Aorta (tissue), 5 donors: ENCODE measurements around the gene PPP2R5C. TPM values are rescaled to one million over a fixed set of nuclear protein-coding genes. Genes with fewer than 3 reads are reported as not detected.

Experiments
- ATAC-seq: fragments of 200-7000 bp; cut with Tn5 transposase; one replicate; pipeline ENCODE4 v1.9.1; 2022; ENCODE audit warnings: moderate library complexity; ENCODE audit not compliant: low FRiP score
- DNase-seq, 2 donors: peaks; one replicate each; pipeline ENCODE4 v3.0.0-alpha.2; 2020
- H3K27ac ChIP-seq, 2 donors: one replicate each; pipeline ENCODE4 v1.5.1; 2013; ENCODE audit warnings: low read length in 2 of 2, mild to moderate bottlenecking in 2 of 2, moderate library complexity in 2 of 2, control low read depth in 1 of 2, inconsistent platforms in 1 of 2, low read depth in 1 of 2
- H3K27me3 ChIP-seq, 2 donors: one replicate each; pipeline ENCODE4 v1.6.1; 2013; ENCODE audit warnings: control low read depth in 1 of 2, low read length in 1 of 2, mild to moderate bottlenecking in 1 of 2, moderate library complexity in 1 of 2; ENCODE audit not compliant: insufficient read depth in 2 of 2, control insufficient read depth in 1 of 2
- H3K36me3 ChIP-seq, 2 donors: one replicate each; pipeline ENCODE4 v1.6.1; 2013; ENCODE audit warnings: control low read depth in 1 of 2, low read length in 1 of 2, mild to moderate bottlenecking in 1 of 2; ENCODE audit not compliant: insufficient read depth in 2 of 2, control insufficient read depth in 1 of 2
- H3K4me1 ChIP-seq, 2 donors: one replicate each; pipeline ENCODE4 v1.6.1; 2013; ENCODE audit warnings: low read length in 2 of 2, control low read depth in 1 of 2, mild to moderate bottlenecking in 1 of 2, moderate library complexity in 1 of 2; ENCODE audit not compliant: insufficient read depth in 2 of 2, control insufficient read depth in 1 of 2
- H3K4me3 ChIP-seq, 2 donors: one replicate each; pipeline ENCODE4 v1.5.1; 2013; ENCODE audit warnings: low read length in 2 of 2, control low read depth in 1 of 2, mild to moderate bottlenecking in 1 of 2
- H3K9me3 ChIP-seq: one replicate; pipeline ENCODE4 v1.6.1; 2013; ENCODE audit warnings: mild to moderate bottlenecking, low read length; ENCODE audit not compliant: control insufficient read depth
- WGBS, 2 donors: extraction: QIAGEN DNeasy Blood & Tissue Kit; methylation state at CpG; one replicate each; pipeline ENCODE4 v1.1.7; 2013; 5-methylcytosine and 5-hydroxymethylcytosine counted together
- intact Hi-C, 2 donors: fragments of 100-400 bp; cut with DNase I; formaldehyde crosslinking; loops; one replicate each; pipeline versions ENCODE4 v1.14.2 to v1.15.0; 2022
- polyA plus RNA-seq, 2 donors: library from polyadenylated mRNA; stranded (reverse); fragments of 200-250 nt; gene quantifications; one replicate each; pipeline ENCODE4 v1.2.3, GENCODE V29; 2013
- total RNA-seq, 2 donors: library from RNA; stranded (reverse); fragmentation: NEBNext Ultra II Directional; extraction: Animal tissue kit (Norgen Biotek cat#: 25700); gene quantifications; one replicate each; pipeline ENCODE4 v1.2.1, GENCODE V29; 2021
- donor health status: healthy with polysubstance abuse.
- donor health status: Bipolar disorder and iron deficiency.
- donor health status: DM: no; HTN: no; CAD: no.
- donor health status: DM: no; HTN: no; CAD: no.
- donor health status: DM: yes; HTN: yes; CAD: no.

PPP2R5C gene
- total and polyA plus RNA-seq, 4 donors, result 64.0 to 155 (median 115) TPM

DNA sequence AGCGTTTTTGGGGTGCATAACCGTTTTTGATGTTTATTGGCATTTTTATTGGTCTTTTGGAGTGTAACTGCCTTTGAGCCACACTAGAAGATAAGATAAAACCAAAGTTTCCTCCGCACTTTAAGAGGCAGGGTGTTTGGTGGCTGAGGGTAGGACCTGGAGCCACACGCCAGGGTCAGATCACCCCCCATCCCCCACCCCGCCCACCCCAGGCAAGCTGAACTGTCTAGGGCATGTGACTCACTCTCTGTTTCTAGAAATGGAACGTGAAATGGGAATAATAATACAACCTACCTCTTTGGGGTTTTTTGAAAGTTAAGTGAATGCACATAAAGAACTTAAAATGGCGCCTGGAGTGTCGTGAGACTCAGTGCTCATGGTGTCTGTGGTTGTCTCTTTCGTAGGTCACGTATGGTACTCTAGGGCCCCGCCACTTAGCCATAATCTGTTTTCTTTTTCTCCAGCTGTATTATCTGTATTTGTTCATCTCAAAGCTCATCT lies 56.0 kb downstream of the PPP2R5C start:
- ATAC-seq (no peak), DNase-seq (no peak)
- intact Hi-C loops, result no loop called here
- Histone ChIP-seq H3K27me3 (no peaks in the 10 kb centered on the region), H3K4me1 (no peaks in the 10 kb centered on the region), H3K36me3 (peaks cover 0 to 2% of the 10 kb centered on the region in 2 donors), H3K27ac (no peak overlapping the region), H3K9me3 (no peaks in the 10 kb centered on the region), H3K4me3 (no peak overlapping the region)
- 85% methylated on average over 11 of the region's 11 CpGs for WGBS, 2 donors

DNA sequence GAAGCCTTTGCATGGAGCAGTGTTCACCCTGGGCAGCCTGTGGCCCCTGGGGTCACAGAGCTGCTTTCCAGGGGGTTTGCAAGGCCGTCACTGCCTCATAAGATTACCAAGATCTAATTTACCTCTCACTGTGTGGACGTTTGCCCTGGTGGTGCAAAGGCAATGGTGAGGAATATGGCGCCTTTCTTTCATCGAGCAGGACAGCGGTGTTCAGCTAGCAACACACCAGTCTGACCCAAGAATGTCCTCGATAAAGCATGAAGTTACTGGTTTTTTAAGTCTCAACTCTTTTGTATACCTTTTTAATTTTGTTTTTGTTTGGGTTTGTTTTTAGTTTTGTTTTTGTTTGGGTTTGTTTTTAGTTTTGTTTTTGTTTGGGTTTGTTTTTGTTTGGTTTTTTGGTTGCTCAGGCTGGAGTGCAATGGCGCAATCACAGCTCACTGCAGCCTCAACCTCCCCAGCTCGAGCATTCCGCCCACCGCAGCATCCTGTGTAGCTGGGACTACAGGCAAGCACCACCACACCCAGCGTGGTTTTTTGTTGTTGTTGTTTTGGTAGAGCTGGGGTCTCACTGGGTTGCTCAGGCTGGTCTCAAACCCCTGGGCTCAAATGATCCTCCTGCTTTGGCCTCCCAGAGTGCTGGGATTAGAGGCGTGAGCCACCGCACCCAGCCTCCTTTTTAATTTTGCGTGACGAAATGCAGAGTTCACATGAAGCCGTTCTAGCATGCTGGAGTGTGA lies 57.9 kb downstream of the PPP2R5C start:
- no peaks in the 10 kb centered on the region for H3K27me3 ChIP-seq
- 89 to 90% methylated on average over 16 of the region's 16 CpGs for WGBS, 2 donors
- ATAC-seq, result no peak
- no peak for DNase-seq
- H3K4me3 ChIP-seq, result no peak overlapping the region
- no peaks in the 10 kb centered on the region for H3K4me1 ChIP-seq
- H3K9me3 ChIP-seq, result no peaks in the 10 kb centered on the region
- H3K36me3 ChIP-seq, result no peaks in the 10 kb centered on the region
- intact Hi-C loops, result no loop called here
- H3K27ac ChIP-seq, result no peak overlapping the region

DNA sequence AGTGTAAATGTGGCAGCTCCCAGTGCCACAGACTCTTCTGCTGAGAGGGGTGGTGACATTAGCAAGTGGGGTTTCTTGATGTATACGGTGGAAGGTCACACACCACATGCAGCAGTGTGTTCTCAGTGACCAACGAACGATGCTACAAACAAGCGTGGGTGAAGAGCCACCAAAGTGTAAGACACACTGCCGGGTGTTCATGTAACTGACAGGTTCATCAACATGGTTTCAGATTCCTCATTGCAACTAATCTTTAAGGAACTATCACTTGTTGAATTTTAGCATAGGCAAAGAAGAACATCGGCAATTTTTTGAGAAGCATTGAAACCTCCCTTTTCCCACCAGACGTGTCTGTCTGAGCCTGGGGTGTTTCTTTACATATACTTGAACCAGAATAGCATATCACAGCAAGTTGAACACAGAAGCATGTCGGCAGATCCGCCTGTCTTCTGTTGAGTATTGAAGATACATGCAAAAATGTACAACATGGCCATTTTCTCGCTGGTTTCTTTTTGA lies 58.8 kb downstream of the PPP2R5C start:
- Histone ChIP-seq H3K36me3 (no peaks in the 10 kb centered on the region), H3K27me3 (no peaks in the 10 kb centered on the region), H3K4me1 (no peaks in the 10 kb centered on the region), H3K9me3 (no peaks in the 10 kb centered on the region), H3K4me3 (no peak overlapping the region), H3K27ac (no peak overlapping the region)
- intact Hi-C loops, result no loop called here
- DNase-seq (no peak), ATAC-seq (no peak)
- WGBS, 2 donors, result 84 to 85% methylated on average over 10 of the region's 10 CpGs

DNA sequence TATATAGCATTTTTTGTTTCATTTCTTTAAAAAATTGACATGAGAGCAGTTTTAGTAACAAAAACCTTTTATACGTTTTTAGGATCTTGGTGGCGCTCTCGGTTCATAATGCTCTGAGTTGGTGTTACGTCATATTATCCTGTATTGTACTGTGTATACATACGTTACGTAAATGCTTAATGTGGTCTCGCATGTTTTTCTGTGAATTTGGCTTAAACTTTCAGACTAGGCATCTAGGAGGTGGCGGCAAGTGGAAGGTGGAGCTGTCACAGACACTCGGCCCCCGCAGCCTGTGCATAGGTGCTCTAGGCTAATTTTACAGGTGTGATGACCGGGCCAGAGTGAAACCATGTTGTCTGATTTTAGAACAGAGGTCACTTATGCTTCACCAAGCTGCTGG lies 60.0 kb downstream of the PPP2R5C start:
- no peaks in the 10 kb centered on the region for H3K4me1 ChIP-seq
- WGBS, 2 donors, result 92 to 93% methylated on average over 11 of the region's 11 CpGs

DNA sequence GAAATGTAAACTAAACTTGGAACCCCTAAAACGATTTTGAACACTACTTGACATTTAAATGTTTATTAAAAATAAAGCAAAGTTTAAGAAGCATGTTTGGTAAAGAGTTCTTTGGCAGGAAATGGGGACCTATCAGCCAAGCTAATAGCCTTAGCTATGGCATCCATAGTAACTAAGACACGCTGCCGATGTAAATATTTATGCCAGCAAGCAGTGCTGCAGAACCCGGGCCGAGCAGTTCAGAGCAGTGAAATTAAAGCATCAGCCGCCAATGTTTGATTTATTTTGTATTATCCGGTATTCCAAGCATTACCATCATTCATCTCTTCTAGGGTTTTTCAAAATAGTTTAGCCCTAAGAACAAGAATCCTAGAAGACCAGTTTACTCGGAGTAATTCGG lies 61.6 kb downstream of the PPP2R5C start:
- Histone ChIP-seq H3K27ac (peak overlapping the region in 1 of 2 donors; percentile 17), H3K27me3 (no peaks in the 10 kb centered on the region), H3K4me1 (no peaks in the 10 kb centered on the region), H3K36me3 (no peaks in the 10 kb centered on the region), H3K4me3 (no peak overlapping the region), H3K9me3 (no peaks in the 10 kb centered on the region)
- intact Hi-C loops, result no loop called here
- WGBS, 2 donors, result 27 to 29% methylated on average over 9 of the region's 9 CpGs
- DNase-seq, result no peak
- no peak for ATAC-seq

More for the DNA sequence above, 60.0 kb downstream of the PPP2R5C start:
- ATAC-seq, result no peak
- no peak for DNase-seq
- Histone ChIP-seq H3K36me3 (no peaks in the 10 kb centered on the region), H3K4me3 (no peak overlapping the region), H3K9me3 (no peaks in the 10 kb centered on the region), H3K27me3 (no peaks in the 10 kb centered on the region), H3K27ac (no peak overlapping the region)
- intact Hi-C loops, result no loop called here

DNA sequence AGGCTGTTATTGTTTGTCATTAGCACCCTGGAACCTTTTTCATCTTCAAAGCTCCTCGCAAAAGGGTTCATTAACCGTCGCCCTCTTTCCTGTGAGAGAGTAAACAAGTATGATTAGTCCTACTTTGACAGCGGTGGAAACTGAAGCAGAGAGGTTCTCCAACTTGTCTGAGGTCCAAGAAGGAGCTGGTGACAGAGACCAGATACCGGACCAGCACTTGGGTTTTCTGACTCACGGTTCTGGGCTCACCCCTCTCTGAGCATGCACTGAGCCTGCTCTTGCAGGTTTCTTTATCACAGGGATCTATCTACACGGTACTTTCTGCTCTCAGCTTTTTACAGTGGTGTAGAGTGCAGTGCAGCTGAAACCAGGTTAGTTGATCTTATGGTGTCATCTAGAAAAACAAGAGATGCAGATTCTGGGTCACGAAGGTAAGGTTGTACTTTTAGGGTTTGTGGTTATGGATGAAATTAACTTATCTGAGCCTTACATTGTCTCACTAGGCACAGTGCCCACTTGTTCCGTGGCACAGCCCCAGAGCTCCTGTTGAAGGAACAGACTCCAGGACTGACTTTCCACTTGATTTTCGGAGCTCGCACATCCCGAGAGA lies 62.1 kb downstream of the PPP2R5C start:
- H3K27ac ChIP-seq, result peak overlapping the region in 1 of 2 donors; percentile 30
- no peaks in the 10 kb centered on the region for H3K9me3 ChIP-seq
- intact Hi-C loops, result no loop called here
- no peaks in the 10 kb centered on the region for H3K27me3 ChIP-seq
- no peaks in the 10 kb centered on the region for H3K4me1 ChIP-seq
- ATAC-seq, result peak; percentile 71
- peak overlapping the region in 1 of 2 donors; percentile 8 for H3K4me3 ChIP-seq
- no peak for DNase-seq
- WGBS, 2 donors, result 19 to 22% methylated on average over 12 of the region's 12 CpGs
- no peaks in the 10 kb centered on the region for H3K36me3 ChIP-seq

DNA sequence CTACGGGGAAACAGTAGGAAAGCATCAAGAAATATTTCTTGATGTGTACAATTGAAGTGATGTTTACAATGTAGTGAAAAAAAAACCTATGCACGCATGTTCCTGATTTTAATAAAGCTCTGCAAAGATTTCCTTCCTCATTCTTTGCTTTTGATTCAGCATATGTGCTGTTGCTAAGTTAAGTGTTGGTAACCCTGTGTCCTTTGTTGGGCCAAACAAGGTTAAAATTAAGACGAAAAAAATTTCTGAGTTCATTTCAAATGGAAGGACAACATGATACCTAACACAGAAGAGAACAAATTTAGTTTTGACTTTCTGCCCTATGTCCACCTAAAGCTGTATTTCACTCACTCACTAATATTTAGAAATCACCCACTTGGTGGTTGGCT lies 62.8 kb downstream of the PPP2R5C start:
- WGBS, 2 donors, result 39 to 46% methylated on average over 3 of the region's 3 CpGs
- Histone ChIP-seq H3K36me3 (no peaks in the 10 kb centered on the region), H3K27me3 (no peaks in the 10 kb centered on the region), H3K4me1 (no peaks in the 10 kb centered on the region), H3K27ac (no peak overlapping the region), H3K9me3 (no peaks in the 10 kb centered on the region), H3K4me3 (no peak overlapping the region)
- intact Hi-C loops, result no loop called here
- ATAC-seq (no peak), DNase-seq (no peak)

DNA sequence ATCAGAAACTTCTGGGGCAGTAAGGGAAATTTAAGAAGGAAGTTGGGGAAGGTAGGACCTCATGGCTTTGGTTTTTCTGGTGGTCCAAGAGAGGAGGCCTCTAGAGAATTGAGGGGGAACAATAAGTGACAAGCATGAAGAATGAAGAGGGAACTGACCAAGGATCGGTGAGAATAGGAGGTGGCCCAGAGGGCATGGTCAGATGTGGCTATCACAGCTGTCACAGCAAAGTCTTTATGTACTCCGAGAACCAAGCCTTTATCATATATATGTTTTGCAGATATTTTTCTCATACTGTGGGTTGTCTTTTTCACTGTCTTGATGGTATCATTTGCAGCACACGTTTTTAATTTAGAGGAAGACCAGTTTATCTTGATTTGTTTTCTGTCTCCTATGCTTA lies 64.3 kb downstream of the PPP2R5C start:
- Histone ChIP-seq H3K9me3 (no peaks in the 10 kb centered on the region), H3K27me3 (no peaks in the 10 kb centered on the region), H3K4me3 (no peak overlapping the region), H3K27ac (no peak overlapping the region), H3K36me3 (peaks cover 0 to 2% of the 10 kb centered on the region in 2 donors), H3K4me1 (no peaks in the 10 kb centered on the region)
- intact Hi-C loops, result no loop called here
- DNase-seq, result no peak
- no peak for ATAC-seq
- 96% methylated on average over 3 of the region's 3 CpGs for WGBS, 2 donors

DNA sequence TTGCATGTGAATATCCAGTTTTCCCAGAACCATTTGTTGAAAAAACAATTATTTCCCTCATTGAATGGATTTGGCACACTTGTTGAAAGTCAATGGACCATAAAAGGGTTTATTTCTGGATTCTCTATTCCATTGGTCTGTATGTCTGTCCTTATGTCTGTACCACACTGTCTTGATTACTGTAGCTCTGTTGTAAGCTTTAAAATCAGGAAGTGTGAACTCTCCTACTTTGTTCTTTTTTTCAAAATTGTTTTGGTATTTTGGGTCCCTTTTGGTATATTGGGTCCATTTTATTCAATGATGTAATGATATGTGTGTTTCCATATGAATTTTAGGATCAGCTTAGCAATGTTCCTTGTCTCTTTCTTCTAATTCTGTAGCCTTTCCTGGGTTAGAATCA lies 64.8 kb downstream of the PPP2R5C start:
- no peak overlapping the region for H3K27ac ChIP-seq
- H3K36me3 ChIP-seq, result peaks cover 0 to 2% of the 10 kb centered on the region in 2 donors
- no peaks in the 10 kb centered on the region for H3K9me3 ChIP-seq
- DNase-seq (no peak), ATAC-seq (no peak)
- H3K4me1 ChIP-seq, result no peaks in the 10 kb centered on the region
- intact Hi-C loops, result no loop called here
- no peak overlapping the region for H3K4me3 ChIP-seq
- H3K27me3 ChIP-seq, result no peaks in the 10 kb centered on the region
